Measurements from ENCODE around the gene ZNF641. TPM values are rescaled to one million over a fixed set of nuclear protein-coding genes. Genes with fewer than 3 reads are reported as not detected.

ZNF641 gene
- total RNA-seq, 2 experiments from 2014 or later, result 10.6 to 11.8 TPM

DNA sequence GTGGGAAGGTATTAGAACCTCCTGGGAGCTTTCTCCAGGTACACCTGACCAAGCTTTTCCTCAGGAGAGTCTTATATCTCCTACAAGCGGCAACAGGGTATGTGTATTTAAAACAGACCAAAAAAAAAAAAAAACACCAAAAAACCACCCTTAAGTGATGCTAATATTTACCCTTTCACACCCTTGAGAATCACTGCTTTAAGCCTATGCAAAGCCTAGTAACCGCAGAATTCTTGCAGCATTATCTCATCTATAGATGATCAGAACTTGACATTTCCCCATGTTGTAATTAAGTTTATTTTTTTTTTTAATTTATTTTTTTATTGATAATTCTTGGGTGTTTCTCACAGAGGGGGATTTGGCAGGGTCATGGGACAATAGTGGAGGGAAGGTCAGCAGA lies 19.3 kb downstream of the ZNF641 start:
- CTCF ChIA-PET (ENCODE audit: unreplicated experiment), result no interaction called here
- H3K4me3 ChIP-seq (ENCODE audit: low read depth, low read length, poor library complexity, severe bottlenecking), result no peak overlapping the region

DNA sequence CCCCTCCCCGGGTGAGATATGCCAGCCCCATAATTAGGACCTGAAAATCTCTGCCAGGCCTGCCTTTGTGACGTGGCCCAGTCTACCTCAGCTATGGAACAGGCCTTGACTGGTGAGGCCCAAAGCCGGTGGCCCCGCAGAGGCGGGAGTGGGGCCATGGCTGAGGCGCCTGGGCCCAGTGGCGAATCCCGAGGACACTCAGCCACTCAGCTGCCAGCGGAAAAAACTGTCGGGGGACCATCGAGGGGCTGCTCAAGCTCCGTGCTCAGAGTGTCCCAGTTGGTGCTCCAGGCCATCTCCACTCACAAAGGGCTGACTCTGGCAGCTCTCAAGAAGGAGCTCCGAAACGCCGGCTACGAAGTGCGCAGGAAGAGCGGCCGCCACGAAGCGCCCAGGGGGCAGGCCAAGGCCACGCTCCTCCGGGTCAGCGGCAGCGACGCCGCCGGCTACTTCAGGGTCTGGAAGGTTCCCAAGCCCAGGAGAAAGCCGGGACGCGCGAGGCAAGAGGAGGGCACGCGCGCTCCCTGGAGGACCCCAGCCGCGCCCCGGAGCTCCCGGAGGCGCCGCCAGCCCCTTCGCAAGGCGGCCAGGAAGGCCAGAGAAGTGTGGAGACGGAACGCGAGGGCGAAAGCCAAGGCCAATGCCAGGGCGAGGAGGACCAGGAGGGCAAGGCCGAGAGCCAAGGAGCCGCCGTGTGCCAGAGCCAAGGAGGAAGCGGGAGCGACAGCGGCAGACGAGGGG lies 21.4 kb downstream of the ZNF641 start:
- no peaks in the 10 kb centered on the region for H3K4me1 ChIP-seq (ENCODE audit: insufficient read depth, low read length, poor library complexity, severe bottlenecking)
- no peak overlapping the region for H3K27ac ChIP-seq (ENCODE audit: low read depth, low read length, poor library complexity, severe bottlenecking)
- ChIA-PET POLR2A (no interaction called here), CTCF (ENCODE audit: unreplicated experiment) (no interaction called here)
- H2AFZ ChIP-seq (ENCODE audit: low read length), result no peak overlapping the region
- H3K4me3 ChIP-seq (ENCODE audit: low read depth, low read length, poor library complexity, severe bottlenecking), result no peak overlapping the region
- H3K36me3 ChIP-seq (ENCODE audit: insufficient read depth, low read length), result no peaks in the 10 kb centered on the region
- no peak overlapping the region for H3K4me2 ChIP-seq (ENCODE audit: low read length)
- H3K9me2 ChIP-seq (ENCODE audit: insufficient read depth, low read length), result no peaks in the 10 kb centered on the region
- no peak for DNase-seq (ENCODE audit: low spot score)
- H3K9me3 ChIP-seq (ENCODE audit: low read length), result no peaks in the 10 kb centered on the region
- no peaks in the 10 kb centered on the region for H4K20me1 ChIP-seq (ENCODE audit: insufficient read depth, low read length)
- TF ChIP-seq, protein P1, sequence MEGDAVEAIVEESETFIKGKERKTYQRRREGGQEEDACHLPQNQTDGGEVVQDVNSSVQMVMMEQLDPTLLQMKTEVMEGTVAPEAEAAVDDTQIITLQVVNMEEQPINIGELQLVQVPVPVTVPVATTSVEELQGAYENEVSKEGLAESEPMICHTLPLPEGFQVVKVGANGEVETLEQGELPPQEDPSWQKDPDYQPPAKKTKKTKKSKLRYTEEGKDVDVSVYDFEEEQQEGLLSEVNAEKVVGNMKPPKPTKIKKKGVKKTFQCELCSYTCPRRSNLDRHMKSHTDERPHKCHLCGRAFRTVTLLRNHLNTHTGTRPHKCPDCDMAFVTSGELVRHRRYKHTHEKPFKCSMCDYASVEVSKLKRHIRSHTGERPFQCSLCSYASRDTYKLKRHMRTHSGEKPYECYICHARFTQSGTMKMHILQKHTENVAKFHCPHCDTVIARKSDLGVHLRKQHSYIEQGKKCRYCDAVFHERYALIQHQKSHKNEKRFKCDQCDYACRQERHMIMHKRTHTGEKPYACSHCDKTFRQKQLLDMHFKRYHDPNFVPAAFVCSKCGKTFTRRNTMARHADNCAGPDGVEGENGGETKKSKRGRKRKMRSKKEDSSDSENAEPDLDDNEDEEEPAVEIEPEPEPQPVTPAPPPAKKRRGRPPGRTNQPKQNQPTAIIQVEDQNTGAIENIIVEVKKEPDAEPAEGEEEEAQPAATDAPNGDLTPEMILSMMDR (conservative IDR thresholded peaks at IDR 0.05; ENCODE audit: low read length), result no peak
- no peak for TF ChIP-seq EZH2phosphoT487 (IDR thresholded peaks at IDR 0.05; ENCODE audit: borderline replicate concordance, low read depth, low read length)
- H3K79me2 ChIP-seq (ENCODE audit: insufficient read depth, low read depth, low read length), result no peaks in the 10 kb centered on the region
- no TSS peak for BruUV-seq (replicated peaks)
- intact Hi-C loops (cut with micrococcal nuclease; ENCODE audit: unreplicated experiment), result no loop called here

More for the DNA sequence above, 19.3 kb downstream of the ZNF641 start:
- Histone ChIP-seq H3K36me3 (ENCODE audit: insufficient read depth, low read length) (no peaks in the 10 kb centered on the region), H3K27ac (ENCODE audit: low read depth, low read length, poor library complexity, severe bottlenecking) (no peak overlapping the region), H3K4me1 (ENCODE audit: insufficient read depth, low read length, poor library complexity, severe bottlenecking) (no peaks in the 10 kb centered on the region), H3K9me2 (ENCODE audit: insufficient read depth, low read length) (no peaks in the 10 kb centered on the region), H3K79me2 (ENCODE audit: insufficient read depth, low read depth, low read length) (no peaks in the 10 kb centered on the region), H3K9me3 (ENCODE audit: low read length) (no peaks in the 10 kb centered on the region), H2AFZ (ENCODE audit: low read length) (no peak overlapping the region), H3K4me2 (ENCODE audit: low read length) (no peak overlapping the region), H4K20me1 (ENCODE audit: insufficient read depth, low read length) (no peaks in the 10 kb centered on the region)
- POLR2A ChIA-PET, result interaction anchor here (0.9 kb wide), 1 partner anchor 8 kb away, joined by 3 read pairs; no protein-coding TSS in a partner anchor
- no peak for DNase-seq (ENCODE audit: low spot score)
- no TSS peak for BruUV-seq (replicated peaks)
- TF ChIP-seq, protein P1 (conservative IDR thresholded peaks at IDR 0.05; ENCODE audit: low read length), result no peak
- no peak for TF ChIP-seq EZH2phosphoT487 (IDR thresholded peaks at IDR 0.05; ENCODE audit: borderline replicate concordance, low read depth, low read length)
- intact Hi-C loops (cut with micrococcal nuclease; ENCODE audit: unreplicated experiment), result no loop called here

DNA sequence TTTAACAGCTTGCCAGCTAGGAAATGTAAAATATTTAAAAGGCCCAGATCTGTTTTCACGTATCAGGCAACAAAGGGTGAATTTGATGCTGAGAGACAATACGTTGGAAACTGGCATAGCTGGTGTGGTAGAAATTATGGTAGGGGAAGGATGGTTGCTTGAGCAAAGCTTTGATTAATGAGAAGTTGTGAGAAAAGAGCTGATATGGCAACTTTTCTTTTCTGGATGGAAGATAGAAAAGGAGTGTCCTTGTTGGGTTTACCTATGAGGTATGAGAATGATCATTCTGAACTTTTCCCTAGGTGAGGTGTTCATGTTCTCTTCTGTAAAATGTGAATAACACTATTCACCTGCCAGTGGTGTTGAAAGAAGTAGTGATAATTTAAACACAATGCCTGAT lies 34.2 kb downstream of the ZNF641 start:
- Histone ChIP-seq H3K4me1 (ENCODE audit: insufficient read depth, low read length, poor library complexity, severe bottlenecking) (no peaks in the 10 kb centered on the region), H3K36me3 (ENCODE audit: insufficient read depth, low read length) (no peaks in the 10 kb centered on the region), H3K9me3 (ENCODE audit: low read length) (no peaks in the 10 kb centered on the region), H4K20me1 (ENCODE audit: insufficient read depth, low read length) (no peaks in the 10 kb centered on the region), H3K9me2 (ENCODE audit: insufficient read depth, low read length) (no peaks in the 10 kb centered on the region), H3K4me2 (ENCODE audit: low read length) (no peak overlapping the region), H3K79me2 (ENCODE audit: insufficient read depth, low read depth, low read length) (no peaks in the 10 kb centered on the region), H3K27ac (ENCODE audit: low read depth, low read length, poor library complexity, severe bottlenecking) (no peak overlapping the region), H2AFZ (ENCODE audit: low read length) (no peak overlapping the region), H3K4me3 (ENCODE audit: low read depth, low read length, poor library complexity, severe bottlenecking) (no peak overlapping the region)
- CTCF ChIA-PET (ENCODE audit: unreplicated experiment), result no interaction called here
- intact Hi-C loops (cut with micrococcal nuclease; ENCODE audit: unreplicated experiment), result loop anchor here (10.0 kb wide), 1 partner anchor 298 kb away; no protein-coding TSS in a partner anchor
- no TSS peak for BruUV-seq (replicated peaks)
- no peak for DNase-seq (ENCODE audit: low spot score)
- POLR2A ChIA-PET, result no interaction called here
- no peak for TF ChIP-seq EZH2phosphoT487 (IDR thresholded peaks at IDR 0.05; ENCODE audit: borderline replicate concordance, low read depth, low read length)
- TF ChIP-seq, protein P1 (conservative IDR thresholded peaks at IDR 0.05; ENCODE audit: low read length), result no peak
